Right atrium auricular region (tissue), 2 donors: ENCODE results near the gene CCBE1. TPM values are rescaled to one million over a fixed set of nuclear protein-coding genes. Genes with fewer than 3 reads are reported as not detected.

Experiments used
- DNase-seq: peaks from one replicate; pipeline ENCODE4 v3.0.0-alpha.2; 2019; ENCODE audit warnings: low spot score
- H3K27ac ChIP-seq, 2 donors: fragments of 200-600 bp; sonication (generic); 1 replicate in 1 of 2; 2 replicates in 1 of 2; pipeline ENCODE4 v1.5.1; 2016 to 2019
- H3K27me3 ChIP-seq, 2 donors: fragments of 200-600 bp; sonication (generic); one replicate each; pipeline versions ENCODE4 v1.5.1 to v1.6.0; 2017 to 2019
- H3K36me3 ChIP-seq: fragments of 200-600 bp; sonication (generic); one replicate; pipeline ENCODE4 v1.5.1; 2016
- H3K4me1 ChIP-seq, 2 donors: fragments of 200-600 bp; sonication (generic); one replicate each; pipeline versions ENCODE4 v1.5.1 to v1.6.0; 2017 to 2019
- H3K4me3 ChIP-seq, 2 donors: fragments of 200-600 bp; sonication (generic); 1 replicate in 1 of 2; 2 replicates in 1 of 2; pipeline ENCODE4 v1.5.1; 2017 to 2019; ENCODE audit warnings: mild to moderate bottlenecking in 1 of 2, moderate library complexity in 1 of 2
- H3K9me3 ChIP-seq, 2 donors: fragments of 200-600 bp; sonication (generic); one replicate each; pipeline ENCODE4 v1.5.1; 2019
- CTCF ChIP-seq, 2 donors: fragments of 200-600 bp; sonication (generic); IDR thresholded peaks; one replicate each; pipeline ENCODE4 v1.5.1; 2019; ENCODE audit warnings: antibody characterized with exemption in 2 of 2
- total RNA-seq, 2 donors: library from RNA; depleted of rRNA; stranded (reverse); fragments of >200 nt; gene quantifications; one replicate each; pipeline ENCODE4 v1.1.0, GENCODE V29; 2016

Gene CCBE1
- total RNA-seq, 2 donors from 2014 or later: 0.44 to 0.94 TPM

- DNase-seq: no peak
- no peak for TF ChIP-seq CTCF (IDR thresholded peaks at IDR 0.05)
- H3K27me3 ChIP-seq: no peaks in the 10 kb centered on the region
- peak overlapping the region in 1 of 2 donors; percentile 81 for H3K27ac ChIP-seq
- peaks cover 0 to 18% of the 10 kb centered on the region in 2 donors for H3K4me1 ChIP-seq
- H3K36me3 ChIP-seq: no peaks in the 10 kb centered on the region
- H3K9me3 ChIP-seq: no peaks in the 10 kb centered on the region
- H3K4me3 ChIP-seq: no peak overlapping the region
These were observed 90.8 kb downstream of the CCBE1 start for GRCh38 chr18:59606193-59607077.

- Histone ChIP-seq H3K9me3 (no peaks in the 10 kb centered on the region), H3K27me3 (no peaks in the 10 kb centered on the region), H3K4me3 (no peak overlapping the region), H3K36me3 (no peaks in the 10 kb centered on the region), H3K27ac (peak overlapping the region in 1 of 2 donors; percentile 81), H3K4me1 (peaks cover 0 to 18% of the 10 kb centered on the region in 2 donors)
- TF ChIP-seq CTCF (IDR thresholded peaks at IDR 0.05): no peak
- no peak for DNase-seq
These were observed 91.5 kb downstream of the CCBE1 start for GRCh38 chr18:59605633-59606192.

- Histone ChIP-seq H3K9me3 (no peaks in the 10 kb centered on the region), H3K36me3 (no peaks in the 10 kb centered on the region), H3K27ac (peak overlapping the region in 1 of 2 donors; percentile 14), H3K27me3 (no peaks in the 10 kb centered on the region), H3K4me3 (no peak overlapping the region), H3K4me1 (peaks cover 0 to 18% of the 10 kb centered on the region in 2 donors)
- no peak for DNase-seq
- TF ChIP-seq CTCF (IDR thresholded peaks at IDR 0.05): peak in 1 of 2 donors; percentile 23
These were observed 92.3 kb downstream of the CCBE1 start for GRCh38 chr18:59604877-59605276.

- Histone ChIP-seq H3K4me3 (no peak overlapping the region), H3K27me3 (no peaks in the 10 kb centered on the region), H3K4me1 (peaks cover 0 to 11% of the 10 kb centered on the region in 2 donors), H3K27ac (no peak overlapping the region), H3K36me3 (no peaks in the 10 kb centered on the region), H3K9me3 (no peaks in the 10 kb centered on the region)
- DNase-seq: no peak
- no peak for TF ChIP-seq CTCF (IDR thresholded peaks at IDR 0.05)
These were observed 100.2 kb downstream of the CCBE1 start for GRCh38 chr18:59597049-59597448.

GRCh38 chr18:59593291-59593717, 103.9 kb downstream of the CCBE1 start:
- H3K27ac ChIP-seq: no peak overlapping the region
- H3K36me3 ChIP-seq: no peaks in the 10 kb centered on the region
- no peak overlapping the region for H3K4me3 ChIP-seq
- peaks cover 0 to 11% of the 10 kb centered on the region in 2 donors for H3K4me1 ChIP-seq
- TF ChIP-seq CTCF (IDR thresholded peaks at IDR 0.05): no peak
- no peak for DNase-seq
- H3K9me3 ChIP-seq: no peaks in the 10 kb centered on the region
- no peaks in the 10 kb centered on the region for H3K27me3 ChIP-seq
